ENCODE measurements around the gene LRRC18.

DNA sequence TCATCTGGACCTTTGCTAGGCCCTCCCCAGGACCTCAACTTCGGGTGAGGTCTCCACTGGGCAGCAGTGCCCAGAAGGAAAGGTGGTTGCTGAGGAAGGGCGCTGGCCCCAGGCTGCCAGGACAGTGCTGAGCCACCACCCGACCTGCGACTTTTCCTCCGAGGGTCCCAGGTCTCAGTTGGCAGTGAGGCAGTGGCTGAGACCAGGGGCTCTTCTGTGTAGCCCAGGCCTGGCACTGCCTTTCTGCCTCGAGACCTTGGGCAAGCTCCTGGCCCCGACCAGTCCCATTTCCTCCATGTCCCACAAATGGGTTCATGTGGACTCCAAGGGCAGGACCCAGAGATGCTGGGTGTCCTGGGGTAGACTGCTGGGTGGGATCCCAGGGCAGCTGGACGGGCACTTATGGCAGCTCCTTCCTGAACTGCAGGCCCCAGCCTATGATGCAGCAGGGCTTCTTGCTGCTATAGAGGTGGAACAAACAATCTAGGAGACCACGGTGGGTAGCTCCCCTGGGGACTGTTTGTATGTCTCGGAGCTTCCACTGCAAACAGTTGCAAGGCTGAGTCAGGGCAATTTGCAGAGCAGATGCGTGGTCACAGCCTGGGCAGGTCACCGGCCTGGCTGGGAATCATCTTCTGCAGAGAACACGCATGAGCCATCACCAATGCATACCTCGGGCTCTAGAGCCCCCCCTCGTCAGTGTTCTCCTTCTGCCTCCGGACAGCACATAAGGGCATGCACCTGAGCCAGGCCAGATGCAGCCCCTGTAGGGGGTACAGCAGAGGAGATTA, 17.9 kb upstream of the LRRC18 start:
- no peak for TF ChIP-seq HCFC1 (IDR thresholded peaks at IDR 0.05; ENCODE audit: low read depth, low read length)
- no peak for TF ChIP-seq RFX1 (IDR thresholded peaks at IDR 0.05)
- no peak for TF ChIP-seq RBAK (CRISPR knock-in tag; IDR thresholded peaks at IDR 0.05)
- no peak for TF ChIP-seq DPF2 (CRISPR knock-in tag; IDR thresholded peaks at IDR 0.05; ENCODE audit: borderline replicate concordance, low read depth)
- no peak for TF ChIP-seq NFIC (IDR thresholded peaks at IDR 0.05; ENCODE audit: low read length)
- TF ChIP-seq ZNF644 (CRISPR knock-in tag; IDR thresholded peaks at IDR 0.05; ENCODE audit: low read depth), result no peak
